ENCODE results near the gene PITPNM3. TPM values are rescaled to one million over a fixed set of nuclear protein-coding genes. Genes with fewer than 3 reads are reported as not detected.

PITPNM3 gene
- total and polyA plus RNA-seq, 5 donors from 2014 or later, result 0.12 to 0.20 TPM; not detected in 3

GRCh38 chr17:6435051-6435450, 121.3 kb downstream of the PITPNM3 start, which contains the start of gene AIPL1:
Gene AIPL1 (minus strand): TSS chr17:6435121. CDS start chr17:6435104, 17 bp downstream.
- Mint-ChIP-seq H3K27me3 (peaks cover 27% of the 10 kb centered on the region), H3K4me3 (peak within 1 kb of the TSS in 1 of 4 donors; percentile 20), H3K9me3 (peaks cover 0 to 8% (median 0%) of the 10 kb centered on the region in 7 donors), H3K4me1 (peaks cover 0 to 1% (median 0%) of the 10 kb centered on the region in 4 donors), H3K27ac (peak within 1 kb of the TSS in 1 of 3 donors; percentile 25), H3K36me3 (peaks cover 3% of the 10 kb centered on the region)
- peaks cover 3% of the 10 kb centered on the region for H3K4me1 ChIP-seq (ENCODE audit: control insufficient read depth, insufficient read depth, low read length, poor library complexity, severe bottlenecking)
- no peak within 1 kb of the TSS for H3K4me3 ChIP-seq (ENCODE audit: low read depth, low read length)
- H3K9me3 ChIP-seq (ENCODE audit: control insufficient read depth in 2 of 2, low read length in 2 of 2), result peaks cover 3 to 5% of the 10 kb centered on the region in 2 experiments
- DNase-seq (no peak), ATAC-seq (ENCODE audit: low read depth in 2 of 2) (no peak)
- H3K27me3 ChIP-seq (ENCODE audit: control insufficient read depth, insufficient read depth, low read length), result peaks cover 6% of the 10 kb centered on the region
- H3K27ac ChIP-seq (ENCODE audit: insufficient read depth, low read length, poor library complexity, severe bottlenecking), result no peak within 1 kb of the TSS
- H3K36me3 ChIP-seq (ENCODE audit: control insufficient read depth, insufficient read depth, low read length), result no peaks in the 10 kb centered on the region

GRCh38 chr17:6430769-6431168, 125.6 kb downstream of the PITPNM3 start:
- Mint-ChIP-seq H3K4me3 (no peak overlapping the region), H3K27me3 (peaks cover 13% of the 10 kb centered on the region), H3K36me3 (peaks cover 8% of the 10 kb centered on the region), H3K9me3 (peaks cover 0 to 13% (median 1%) of the 10 kb centered on the region in 7 donors), H3K4me1 (peaks cover 6 to 16% (median 9%) of the 10 kb centered on the region in 4 donors), H3K27ac (no peak overlapping the region)
- Histone ChIP-seq H3K27ac (ENCODE audit: insufficient read depth, low read length, poor library complexity, severe bottlenecking) (no peak overlapping the region), H3K27me3 (ENCODE audit: control insufficient read depth, insufficient read depth, low read length) (no peaks in the 10 kb centered on the region), H3K4me3 (ENCODE audit: low read depth, low read length) (no peak overlapping the region), H3K36me3 (ENCODE audit: control insufficient read depth, insufficient read depth, low read length) (no peaks in the 10 kb centered on the region), H3K4me1 (ENCODE audit: control insufficient read depth, insufficient read depth, low read length, poor library complexity, severe bottlenecking) (peaks cover 8% of the 10 kb centered on the region), H3K9me3 (ENCODE audit: control insufficient read depth in 2 of 2, low read length in 2 of 2) (peaks cover 3 to 5% of the 10 kb centered on the region in 2 experiments)
- ATAC-seq (ENCODE audit: low read depth in 2 of 2) (no peak), DNase-seq (no peak)

GRCh38 chr17:6429266-6429665, 127.1 kb downstream of the PITPNM3 start:
- Histone ChIP-seq H3K27me3 (ENCODE audit: control insufficient read depth, insufficient read depth, low read length) (no peaks in the 10 kb centered on the region), H3K27ac (ENCODE audit: insufficient read depth, low read length, poor library complexity, severe bottlenecking) (no peak overlapping the region), H3K4me1 (ENCODE audit: control insufficient read depth, insufficient read depth, low read length, poor library complexity, severe bottlenecking) (peaks cover 8% of the 10 kb centered on the region), H3K36me3 (ENCODE audit: control insufficient read depth, insufficient read depth, low read length) (no peaks in the 10 kb centered on the region), H3K4me3 (ENCODE audit: low read depth, low read length) (no peak overlapping the region), H3K9me3 (ENCODE audit: control insufficient read depth in 2 of 2, low read length in 2 of 2) (peaks cover 3 to 5% of the 10 kb centered on the region in 2 experiments)
- Mint-ChIP-seq H3K4me3 (peak overlapping the region in 1 of 4 donors; percentile 38), H3K4me1 (peaks cover 6 to 16% (median 9%) of the 10 kb centered on the region in 4 donors), H3K9me3 (peaks cover 0 to 13% (median 1%) of the 10 kb centered on the region in 7 donors), H3K27ac (no peak overlapping the region), H3K36me3 (peaks cover 8% of the 10 kb centered on the region), H3K27me3 (peaks cover 12% of the 10 kb centered on the region)
- no peak for DNase-seq
- no peak for ATAC-seq (ENCODE audit: low read depth in 2 of 2)

- Mint-ChIP-seq H3K9me3 (peaks cover 0 to 13% (median 1%) of the 10 kb centered on the region in 7 donors), H3K36me3 (peaks cover 8% of the 10 kb centered on the region), H3K4me1 (peaks cover 6 to 16% (median 9%) of the 10 kb centered on the region in 4 donors), H3K27ac (no peak overlapping the region), H3K4me3 (no peak overlapping the region), H3K27me3 (peaks cover 11% of the 10 kb centered on the region)
- Histone ChIP-seq H3K4me3 (ENCODE audit: low read depth, low read length) (no peak overlapping the region), H3K9me3 (ENCODE audit: control insufficient read depth in 2 of 2, low read length in 2 of 2) (peaks cover 3 to 5% of the 10 kb centered on the region in 2 experiments), H3K36me3 (ENCODE audit: control insufficient read depth, insufficient read depth, low read length) (no peaks in the 10 kb centered on the region), H3K27ac (ENCODE audit: insufficient read depth, low read length, poor library complexity, severe bottlenecking) (no peak overlapping the region), H3K4me1 (ENCODE audit: control insufficient read depth, insufficient read depth, low read length, poor library complexity, severe bottlenecking) (peaks cover 8% of the 10 kb centered on the region), H3K27me3 (ENCODE audit: control insufficient read depth, insufficient read depth, low read length) (no peaks in the 10 kb centered on the region)
- no peak for DNase-seq
- no peak for ATAC-seq (ENCODE audit: low read depth in 2 of 2)
Measured at GRCh38 chr17:6428207-6428965, 128.0 kb downstream of the PITPNM3 start.

GRCh38 chr17:6427279-6427781, 129.0 kb downstream of the PITPNM3 start:
- Histone ChIP-seq H3K27me3 (ENCODE audit: control insufficient read depth, insufficient read depth, low read length) (no peaks in the 10 kb centered on the region), H3K9me3 (ENCODE audit: control insufficient read depth in 2 of 2, low read length in 2 of 2) (peaks cover 3 to 5% of the 10 kb centered on the region in 2 experiments), H3K4me1 (ENCODE audit: control insufficient read depth, insufficient read depth, low read length, poor library complexity, severe bottlenecking) (peaks cover 8% of the 10 kb centered on the region), H3K4me3 (ENCODE audit: low read depth, low read length) (no peak overlapping the region), H3K36me3 (ENCODE audit: control insufficient read depth, insufficient read depth, low read length) (no peaks in the 10 kb centered on the region), H3K27ac (ENCODE audit: insufficient read depth, low read length, poor library complexity, severe bottlenecking) (no peak overlapping the region)
- Mint-ChIP-seq H3K36me3 (peaks cover 8% of the 10 kb centered on the region), H3K4me3 (peak overlapping the region in 1 of 4 donors; percentile 45), H3K9me3 (peaks cover 0 to 13% (median 1%) of the 10 kb centered on the region in 7 donors), H3K27ac (peak overlapping the region in 1 of 3 donors; percentile 63), H3K4me1 (peaks cover 6 to 16% (median 9%) of the 10 kb centered on the region in 4 donors), H3K27me3 (peaks cover 12% of the 10 kb centered on the region)
- DNase-seq (peak in 2 of 3 donors; percentile 24 to 69), ATAC-seq (ENCODE audit: low read depth in 2 of 2) (peak; percentile 57 to 63)

- no peak overlapping the region for H3K27ac ChIP-seq (ENCODE audit: insufficient read depth, low read length, poor library complexity, severe bottlenecking)
- no peak overlapping the region for H3K4me3 Mint-ChIP-seq
- peaks cover 9% of the 10 kb centered on the region for H3K27me3 Mint-ChIP-seq
- DNase-seq (no peak), ATAC-seq (ENCODE audit: low read depth in 2 of 2) (no peak)
- no peaks in the 10 kb centered on the region for H3K27me3 ChIP-seq (ENCODE audit: control insufficient read depth, insufficient read depth, low read length)
- peaks cover 8% of the 10 kb centered on the region for H3K36me3 Mint-ChIP-seq
- H3K9me3 Mint-ChIP-seq, result peaks cover 0 to 11% (median 1%) of the 10 kb centered on the region in 7 donors
- H3K27ac Mint-ChIP-seq, result no peak overlapping the region
- H3K9me3 ChIP-seq (ENCODE audit: control insufficient read depth in 2 of 2, low read length in 2 of 2), result peaks cover 3 to 5% of the 10 kb centered on the region in 2 experiments
- peaks cover 6 to 20% (median 9%) of the 10 kb centered on the region in 4 donors for H3K4me1 Mint-ChIP-seq
- H3K4me3 ChIP-seq (ENCODE audit: low read depth, low read length), result no peak overlapping the region
- peaks cover 8% of the 10 kb centered on the region for H3K4me1 ChIP-seq (ENCODE audit: control insufficient read depth, insufficient read depth, low read length, poor library complexity, severe bottlenecking)
- no peaks in the 10 kb centered on the region for H3K36me3 ChIP-seq (ENCODE audit: control insufficient read depth, insufficient read depth, low read length)
Measured at GRCh38 chr17:6426356-6427101, 129.8 kb downstream of the PITPNM3 start.

GRCh38 chr17:6425407-6425806, 130.9 kb downstream of the PITPNM3 start:
- H3K27me3 ChIP-seq (ENCODE audit: control insufficient read depth, insufficient read depth, low read length), result no peaks in the 10 kb centered on the region
- peaks cover 14% of the 10 kb centered on the region for H3K27me3 Mint-ChIP-seq
- H3K36me3 Mint-ChIP-seq, result peaks cover 4% of the 10 kb centered on the region
- no peaks in the 10 kb centered on the region for H3K9me3 ChIP-seq (ENCODE audit: control insufficient read depth in 2 of 2, low read length in 2 of 2)
- ATAC-seq (ENCODE audit: low read depth in 2 of 2) (no peak), DNase-seq (no peak)
- no peak overlapping the region for H3K27ac ChIP-seq (ENCODE audit: insufficient read depth, low read length, poor library complexity, severe bottlenecking)
- peaks cover 6 to 21% (median 9%) of the 10 kb centered on the region in 4 donors for H3K4me1 Mint-ChIP-seq
- no peak overlapping the region for H3K4me3 ChIP-seq (ENCODE audit: low read depth, low read length)
- no peak overlapping the region for H3K4me3 Mint-ChIP-seq
- H3K4me1 ChIP-seq (ENCODE audit: control insufficient read depth, insufficient read depth, low read length, poor library complexity, severe bottlenecking), result peaks cover 8% of the 10 kb centered on the region
- no peak overlapping the region for H3K27ac Mint-ChIP-seq
- no peaks in the 10 kb centered on the region for H3K36me3 ChIP-seq (ENCODE audit: control insufficient read depth, insufficient read depth, low read length)
- peaks cover 0 to 4% (median 0%) of the 10 kb centered on the region in 7 donors for H3K9me3 Mint-ChIP-seq

Measured in CD4-positive, CD25-positive, alpha-beta regulatory T cell (primary cell).